ENCODE measurements around the gene CDK5RAP2. TPM values are rescaled to one million over a fixed set of nuclear protein-coding genes. Genes with fewer than 3 reads are reported as not detected.

The CDK5RAP2 gene
- total and polyA plus RNA-seq, 9 of the 15 experiments (the other 6 are each of a cell fraction or from before 2014, with no cell fraction given) = 19.9 to 68.8 (median 42.2) TPM

DNA sequence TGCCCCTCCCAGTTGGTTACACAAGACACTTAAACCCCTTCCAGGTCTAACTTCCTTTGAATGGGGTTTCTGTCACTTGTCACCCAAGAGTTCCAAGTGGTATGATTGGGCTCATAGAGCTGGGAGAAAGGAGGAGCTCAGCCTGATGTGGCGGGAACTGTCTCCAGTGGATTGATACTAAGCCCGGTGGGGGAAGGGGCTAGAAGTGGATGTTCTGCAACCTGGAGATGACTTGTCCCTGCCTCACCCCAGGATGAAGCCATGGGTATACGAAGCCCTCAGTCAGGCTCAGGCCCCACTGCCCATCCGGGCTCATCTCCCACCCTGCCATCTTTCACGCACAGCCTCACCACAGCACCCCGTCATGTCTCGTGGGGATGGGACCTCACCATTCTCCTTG, 203.9 kb downstream of the CDK5RAP2 start:
- no peaks in the 10 kb centered on the region for H3K79me2 ChIP-seq (ENCODE audit: control insufficient read depth, insufficient read depth, low read length)
- no peak overlapping the region for H3K9ac ChIP-seq (ENCODE audit: insufficient read depth in 1 of 2, low read depth in 2 of 2, low read length in 2 of 2)
- no peak for FAIRE-seq
- ChIA-PET CTCF (ENCODE audit: low intra/inter-chr PET ratio) (no interaction called here), POLR2A (no interaction called here)
- no peak overlapping the region for H2AFZ ChIP-seq (ENCODE audit: low read depth, low read length)
- in situ Hi-C loops (cut with MboI) = no loop called here
- peaks cover 20 to 51% of the 10 kb centered on the region in 2 experiments for H3K27me3 ChIP-seq (ENCODE audit: control insufficient read depth in 2 of 2, insufficient read depth in 2 of 2, low read length in 2 of 2)
- no TSS peak for BruUV-seq (replicated peaks)
- 5% methylated on average over 7 of the region's 7 CpGs for WGBS (ENCODE audit: insufficient coverage, low coverage, missing lambda C conversion rate)
- no peak overlapping the region for H3K4me3 ChIP-seq
- H3K9me1 ChIP-seq (ENCODE audit: control insufficient read depth, insufficient read depth, low read length) = no peaks in the 10 kb centered on the region
- no peak for DNase-seq (ENCODE audit: extremely low read depth in 1 of 4, low spot score in 3 of 4)
- intact Hi-C loops (cut with micrococcal nuclease) = no loop called here
- no peak overlapping the region for H3K4me2 ChIP-seq (ENCODE audit: insufficient read depth, low read length)
- no peak overlapping the region for H3K27ac ChIP-seq (ENCODE audit: extremely low read depth, low read depth, low read length)
- no peaks in the 10 kb centered on the region for H4K20me1 ChIP-seq (replicated peaks; ENCODE audit: control insufficient read depth, insufficient read depth, low read length)
- H3K36me3 ChIP-seq (ENCODE audit: control insufficient read depth, insufficient read depth, low read length) = no peaks in the 10 kb centered on the region
- no peak for TF ChIP-seq PRPF4 (IDR thresholded peaks at IDR 0.05; ENCODE audit: insufficient read depth, low read depth, low read length, poor library complexity, severe bottlenecking)
- no peak for TF ChIP-seq ADNP (tag; IDR thresholded peaks at IDR 0.05)
- no peak for TF ChIP-seq MXD1 (CRISPR knock-in tag; IDR thresholded peaks at IDR 0.05; ENCODE audit: borderline replicate concordance, poor library complexity, severe bottlenecking)
- TF ChIP-seq NBN (IDR thresholded peaks at IDR 0.05; ENCODE audit: low read depth) = no peak
- no peak for TF ChIP-seq TFAM (CRISPR knock-in tag; conservative IDR thresholded peaks at IDR 0.05)
- H3K4me1 ChIP-seq (replicated peaks in 1 of 2; ENCODE audit: control insufficient read depth in 2 of 2, insufficient read depth in 2 of 2, low read length in 2 of 2) = no peaks in the 10 kb centered on the region
- H3K9me3 ChIP-seq (replicated peaks; ENCODE audit: control insufficient read depth, insufficient read depth, low read depth, low read length) = peaks cover 5% of the 10 kb centered on the region; the same call in 1 of the 2 replicates
- ATAC-seq = no peak

DNA sequence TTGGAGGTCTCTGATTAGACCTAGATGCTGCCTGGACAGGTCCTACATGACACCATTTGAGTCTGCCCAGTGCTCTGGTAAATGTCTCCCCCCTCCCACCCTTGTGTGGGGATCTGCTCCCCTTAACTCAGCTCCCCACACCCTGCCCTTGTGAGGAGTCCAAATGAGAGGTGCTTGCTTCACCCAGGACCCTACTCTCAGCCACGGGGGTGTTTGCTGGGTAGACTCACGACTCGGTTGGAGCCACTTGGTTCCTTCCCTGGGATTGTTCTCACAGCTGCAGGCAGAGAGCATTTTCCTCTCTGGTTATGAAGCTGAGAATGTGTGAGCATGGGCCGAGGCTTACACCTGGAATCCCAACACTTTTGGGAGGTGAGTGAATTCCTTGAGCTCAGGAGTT, 204.7 kb downstream of the CDK5RAP2 start:
- H3K27ac ChIP-seq (ENCODE audit: extremely low read depth, low read depth, low read length) = no peak overlapping the region
- ATAC-seq = no peak
- no peaks in the 10 kb centered on the region for H3K4me1 ChIP-seq (replicated peaks in 1 of 2; ENCODE audit: control insufficient read depth in 2 of 2, insufficient read depth in 2 of 2, low read length in 2 of 2)
- TF ChIP-seq MED1 (CRISPR knock-in tag; IDR thresholded peaks at IDR 0.05; ENCODE audit: borderline replicate concordance) (no peak), RBM39 (optimal IDR thresholded peaks at IDR 0.05; ENCODE audit: low read depth, low read length) (no peak), TCF3 (CRISPR knock-in tag; IDR thresholded peaks at IDR 0.05) (no peak), ZNF668 (CRISPR knock-in tag; IDR thresholded peaks at IDR 0.05) (no peak), BMI1 (IDR thresholded peaks at IDR 0.05; ENCODE audit: low read length) (no peak), RAD21 (CRISPR knock-in tag; conservative IDR thresholded peaks at IDR 0.05 in 1 of 2, IDR thresholded peaks at IDR 0.05 in 1 of 2) (no peak), CBFA2T2 (conservative IDR thresholded peaks at IDR 0.05) (no peak)
- TF ChIP-seq, protein P1, sequence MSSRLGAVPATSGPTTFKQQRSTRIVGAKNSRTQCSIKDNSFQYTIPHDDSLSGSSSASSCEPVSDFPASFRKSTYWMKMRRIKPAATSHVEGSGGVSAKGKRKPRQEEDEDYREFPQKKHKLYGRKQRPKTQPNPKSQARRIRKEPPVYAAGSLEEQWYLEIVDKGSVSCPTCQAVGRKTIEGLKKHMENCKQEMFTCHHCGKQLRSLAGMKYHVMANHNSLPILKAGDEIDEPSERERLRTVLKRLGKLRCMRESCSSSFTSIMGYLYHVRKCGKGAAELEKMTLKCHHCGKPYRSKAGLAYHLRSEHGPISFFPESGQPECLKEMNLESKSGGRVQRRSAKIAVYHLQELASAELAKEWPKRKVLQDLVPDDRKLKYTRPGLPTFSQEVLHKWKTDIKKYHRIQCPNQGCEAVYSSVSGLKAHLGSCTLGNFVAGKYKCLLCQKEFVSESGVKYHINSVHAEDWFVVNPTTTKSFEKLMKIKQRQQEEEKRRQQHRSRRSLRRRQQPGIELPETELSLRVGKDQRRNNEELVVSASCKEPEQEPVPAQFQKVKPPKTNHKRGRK (tag; IDR thresholded peaks at IDR 0.05) = no peak
- H3K4me3 ChIP-seq = no peak overlapping the region
- no peak for FAIRE-seq
- H4K20me1 ChIP-seq (replicated peaks; ENCODE audit: control insufficient read depth, insufficient read depth, low read length) = no peaks in the 10 kb centered on the region
- DNase-seq (ENCODE audit: extremely low read depth in 1 of 4, low spot score in 3 of 4) = no peak
- no peaks in the 10 kb centered on the region for H3K36me3 ChIP-seq (ENCODE audit: control insufficient read depth, insufficient read depth, low read length)
- POLR2A ChIA-PET = no interaction called here
- H3K9me1 ChIP-seq (ENCODE audit: control insufficient read depth, insufficient read depth, low read length) = no peaks in the 10 kb centered on the region
- H3K9ac ChIP-seq (ENCODE audit: insufficient read depth in 1 of 2, low read depth in 2 of 2, low read length in 2 of 2) = no peak overlapping the region
- no peaks in the 10 kb centered on the region for H3K79me2 ChIP-seq (ENCODE audit: control insufficient read depth, insufficient read depth, low read length)
- H2AFZ ChIP-seq (ENCODE audit: low read depth, low read length) = no peak overlapping the region
- WGBS (ENCODE audit: insufficient coverage, low coverage, missing lambda C conversion rate) = 2% methylated on average over 4 of the region's 4 CpGs
- intact Hi-C loops (cut with micrococcal nuclease) (no loop called here), in situ Hi-C loops (cut with MboI) (no loop called here)
- H3K4me2 ChIP-seq (ENCODE audit: insufficient read depth, low read length) = no peak overlapping the region
- BruUV-seq (replicated peaks) = no TSS peak
- peaks cover 5% of the 10 kb centered on the region; the same call in 1 of the 2 replicates for H3K9me3 ChIP-seq (replicated peaks; ENCODE audit: control insufficient read depth, insufficient read depth, low read depth, low read length)
- CTCF ChIA-PET (ENCODE audit: low intra/inter-chr PET ratio) = no interaction called here
- H3K27me3 ChIP-seq (ENCODE audit: control insufficient read depth in 2 of 2, insufficient read depth in 2 of 2, low read length in 2 of 2) = peaks cover 20 to 51% of the 10 kb centered on the region in 2 experiments

All from K562 (cell line).